SK-N-SH treated with all-trans-retinoic acid at 6 μM for 48 hours (cell line): ENCODE measurements around the gene SEL1L.

ENCODE experiments used
- CSDC2 ChIP-seq: fragments of 250-450 bp; sonication (Bioruptor Pico); IDR thresholded peaks from 2 replicates; pipeline ENCODE4 v1.5.0; 2020; ENCODE audit warnings: mild to moderate bottlenecking, moderate library complexity
- CSRNP3 ChIP-seq: fragments of 250-450 bp; sonication (Bioruptor Pico); IDR thresholded peaks from 2 replicates; pipeline ENCODE4 v1.5.1; 2021; ENCODE audit warnings: mild to moderate bottlenecking, moderate library complexity
- TCF4 ChIP-seq: fragments of 250-450 bp; sonication (Bioruptor Pico); IDR thresholded peaks from 2 replicates; pipeline ENCODE4 v1.8.0; 2021; ENCODE audit warnings: mild to moderate bottlenecking, moderate library complexity, borderline replicate concordance
- TOX ChIP-seq: fragments of 250-450 bp; sonication (Bioruptor Pico); IDR thresholded peaks from 2 replicates; pipeline ENCODE4 v1.8.0; 2021; ENCODE audit warnings: mild to moderate bottlenecking, moderate library complexity, borderline replicate concordance
- ZFP3 ChIP-seq: fragments of 250-450 bp; sonication (Bioruptor Pico); IDR thresholded peaks from 2 replicates; pipeline ENCODE4 v1.5.0; 2020; ENCODE audit warnings: mild to moderate bottlenecking, moderate library complexity

- TF ChIP-seq TOX (no peak), TCF4 (no peak), CSRNP3 (no peak), ZFP3 (CRISPR knock-in tag) (no peak), CSDC2 (CRISPR knock-in tag) (no peak)
Measured at GRCh38 chr14:81523616-81524015, 10.0 kb downstream of the SEL1L start.
